GM18517 (cell line): ENCODE data around the gene CEP20.

Experiments
- ATAC-seq: cut with Tn5 transposase; IDR thresholded peaks from one replicate; pipeline ENCODE4 v1.9.1; 2021; ENCODE audit warnings: mild to moderate bottlenecking, moderate library complexity; ENCODE audit not compliant: unreplicated experiment

Gene CEP20

GRCh38 chr16:15835136-15835878, 53.1 kb downstream of the CEP20 start:
- ATAC-seq, result no peak

- no peak for ATAC-seq
These were observed 53.9 kb downstream of the CEP20 start for GRCh38 chr16:15834502-15834901.

GRCh38 chr16:15833541-15833940, 54.9 kb downstream of the CEP20 start:
- ATAC-seq, result no peak

- no peak for ATAC-seq
These were observed 56.2 kb downstream of the CEP20 start for GRCh38 chr16:15832241-15832640.

GRCh38 chr16:15830832-15831451, 57.5 kb downstream of the CEP20 start:
- no peak for ATAC-seq

- ATAC-seq, result no peak
These were observed 58.9 kb downstream of the CEP20 start for GRCh38 chr16:15829460-15829859.

GRCh38 chr16:15827709-15828343, 60.6 kb downstream of the CEP20 start:
- ATAC-seq, result no peak

GRCh38 chr16:15827299-15827698, 61.1 kb downstream of the CEP20 start:
- ATAC-seq, result no peak

- ATAC-seq, result no peak
These were observed 62.6 kb downstream of the CEP20 start for GRCh38 chr16:15825750-15826305.

GRCh38 chr16:15822957-15823356, 65.4 kb downstream of the CEP20 start:
- no peak for ATAC-seq

- no peak for ATAC-seq
These were observed 67.6 kb downstream of the CEP20 start for GRCh38 chr16:15820837-15821236.

GRCh38 chr16:15819046-15819445, 69.4 kb downstream of the CEP20 start:
- ATAC-seq, result no peak

GRCh38 chr16:15817446-15817845, 71.0 kb downstream of the CEP20 start:
- ATAC-seq, result no peak

- ATAC-seq, result no peak
These were observed 72.2 kb downstream of the CEP20 start for GRCh38 chr16:15816228-15816627.
